OCI-LY3 (cell line): ENCODE data around the gene ERH.

Source experiments
- EZH2phosphoT487 ChIP-seq: fragments of 200-600 bp; shearing (Covaris generic); IDR thresholded peaks from 2 replicates; pipeline ENCODE4 v1.6.1; 2018; ENCODE audit warnings: antibody characterized with exemption, mixed run types, low read depth
- TF ChIP-seq, protein P1 (sequence below): fragments of 200-600, 300-600 bp; sonication (generic); IDR thresholded peaks from 2 replicates; pipeline ENCODE4 v1.5.1; 2014; ENCODE audit warnings: antibody characterized with exemption, low read length, low read depth

DNA sequence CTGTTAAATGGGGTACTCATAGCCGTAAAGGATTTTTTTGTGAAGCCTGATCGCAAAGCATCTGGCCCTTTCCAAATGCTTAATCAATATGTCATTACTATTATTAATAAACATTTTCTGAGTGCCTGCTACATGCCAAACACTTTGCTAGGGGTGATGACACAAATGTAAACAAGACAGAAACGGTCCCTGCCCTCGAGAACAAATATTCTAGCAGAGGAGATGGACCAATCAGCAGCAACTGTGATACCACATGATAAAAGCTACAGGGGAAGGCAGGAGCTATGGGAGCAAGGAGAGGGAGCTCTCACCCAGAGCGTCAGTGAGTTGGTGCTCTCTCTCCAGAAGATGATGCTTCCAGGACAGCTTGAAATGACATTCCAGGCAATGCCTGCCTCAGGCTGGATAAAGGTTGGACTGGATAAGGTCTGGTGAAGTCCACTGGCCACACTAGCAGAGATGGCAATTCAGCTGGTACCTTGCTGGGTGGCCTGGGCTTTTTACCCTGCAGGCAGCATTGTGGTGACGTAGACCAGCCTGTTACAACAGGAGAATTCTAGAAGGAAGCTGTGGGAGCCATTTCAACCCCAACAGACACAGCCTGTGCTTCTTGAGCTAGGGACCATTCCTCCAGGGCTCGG is 41.1 kb downstream of the ERH start:
- TF ChIP-seq, protein P1, sequence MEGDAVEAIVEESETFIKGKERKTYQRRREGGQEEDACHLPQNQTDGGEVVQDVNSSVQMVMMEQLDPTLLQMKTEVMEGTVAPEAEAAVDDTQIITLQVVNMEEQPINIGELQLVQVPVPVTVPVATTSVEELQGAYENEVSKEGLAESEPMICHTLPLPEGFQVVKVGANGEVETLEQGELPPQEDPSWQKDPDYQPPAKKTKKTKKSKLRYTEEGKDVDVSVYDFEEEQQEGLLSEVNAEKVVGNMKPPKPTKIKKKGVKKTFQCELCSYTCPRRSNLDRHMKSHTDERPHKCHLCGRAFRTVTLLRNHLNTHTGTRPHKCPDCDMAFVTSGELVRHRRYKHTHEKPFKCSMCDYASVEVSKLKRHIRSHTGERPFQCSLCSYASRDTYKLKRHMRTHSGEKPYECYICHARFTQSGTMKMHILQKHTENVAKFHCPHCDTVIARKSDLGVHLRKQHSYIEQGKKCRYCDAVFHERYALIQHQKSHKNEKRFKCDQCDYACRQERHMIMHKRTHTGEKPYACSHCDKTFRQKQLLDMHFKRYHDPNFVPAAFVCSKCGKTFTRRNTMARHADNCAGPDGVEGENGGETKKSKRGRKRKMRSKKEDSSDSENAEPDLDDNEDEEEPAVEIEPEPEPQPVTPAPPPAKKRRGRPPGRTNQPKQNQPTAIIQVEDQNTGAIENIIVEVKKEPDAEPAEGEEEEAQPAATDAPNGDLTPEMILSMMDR, result no peak
- no peak for TF ChIP-seq EZH2phosphoT487
